Natural killer cell (primary cell): ENCODE results near the gene PIK3R2. TPM values are rescaled to one million over a fixed set of nuclear protein-coding genes. Genes with fewer than 3 reads are reported as not detected.
A peak's percentile ranks its signal among the peaks of the same experiment; 100 is the strongest.

Experiments used
- ATAC-seq, 3 donors: fragments of 150-1000 bp in 2 of 3; fragments of 200-7000 bp in 1 of 3; cut with Tn5 transposase; 1 replicate in 1 of 3; 2 replicates in 2 of 3; pipeline ENCODE4 v1.10.0; 2021; ENCODE audit warnings: mild to moderate bottlenecking in 2 of 3, moderate library complexity in 2 of 3
- DNase-seq, 2 donors: peaks; one replicate each; pipeline versions ENCODE4 v3.0.0 to v3.0.0-alpha.2; 2013 to 2021; ENCODE audit warnings: mixed read lengths in 1 of 2
- H3K27ac ChIP-seq: one replicate; pipeline ENCODE4 v1.5.1; 2013; ENCODE audit warnings: mild to moderate bottlenecking, low read length
- H3K27me3 ChIP-seq: one replicate; pipeline ENCODE4 v1.6.1; 2013; ENCODE audit warnings: low read length; ENCODE audit not compliant: control insufficient read depth, insufficient read depth
- H3K36me3 ChIP-seq: one replicate; pipeline ENCODE4 v1.6.1; 2013; ENCODE audit warnings: low read length; ENCODE audit not compliant: control insufficient read depth, insufficient read depth
- H3K4me1 ChIP-seq: one replicate; pipeline ENCODE4 v1.6.1; 2013; ENCODE audit warnings: low read length; ENCODE audit not compliant: control insufficient read depth, insufficient read depth
- H3K4me3 ChIP-seq: one replicate; pipeline ENCODE4 v1.5.1; 2013; ENCODE audit warnings: low read length
- H3K9me3 ChIP-seq: one replicate; pipeline ENCODE4 v1.6.1; 2013; ENCODE audit warnings: low read length; ENCODE audit not compliant: control insufficient read depth, insufficient read depth
- H3K27ac Mint-ChIP-seq, 2 donors: one replicate each; pipeline ENCODE4 v1.8.0; 2022; ENCODE audit warnings: mild to moderate bottlenecking in 2 of 2, mixed read lengths in 2 of 2, moderate library complexity in 1 of 2
- H3K27me3 Mint-ChIP-seq, 2 donors: one replicate each; pipeline ENCODE4 v1.8.0; 2022; ENCODE audit warnings: low read depth in 2 of 2, mixed read lengths in 2 of 2
- H3K36me3 Mint-ChIP-seq: one replicate; pipeline ENCODE4 v1.8.0; 2022; ENCODE audit warnings: mixed read lengths
- H3K4me1 Mint-ChIP-seq, 2 donors: one replicate each; pipeline ENCODE4 v1.8.0; 2022; ENCODE audit warnings: mixed read lengths in 2 of 2
- H3K4me3 Mint-ChIP-seq: one replicate; pipeline ENCODE4 v1.8.0; 2022; ENCODE audit warnings: mild to moderate bottlenecking, moderate library complexity, mixed read lengths
- H3K9me3 Mint-ChIP-seq, 2 donors: one replicate each; pipeline ENCODE4 v1.8.0; 2022; ENCODE audit warnings: mixed read lengths in 2 of 2
- WGBS: methylation state at CpG from one replicate; pipeline ENCODE4 v1.1.7; 2013; ENCODE audit warnings: missing lambda C conversion rate; ENCODE audit not compliant: insufficient coverage; 5-methylcytosine and 5-hydroxymethylcytosine counted together
- intact Hi-C: fragments of 100-400 bp; cut with micrococcal nuclease; formaldehyde crosslinking; loops from one replicate; pipeline ENCODE4 v1.14.2; 2022
- total RNA-seq, 4 donors: library from RNA; stranded (reverse); fragments of 120-200 nt in 1 of 4; gene quantifications; one replicate each; pipeline versions ENCODE4 v1.2.3 to v1.2.4, GENCODE V29; 2013 to 2022
- TF ChIP-seq, protein P1 (sequence below): fragments of 200-600 bp; IDR thresholded peaks from one replicate; pipeline ENCODE4 v1.8.0; 2022; ENCODE audit warnings: antibody characterized with exemption

Gene PIK3R2
- total RNA-seq, 3 donors from 2014 or later (not counting 1 experiment from before 2014, with no cell fraction given) = 12.3 to 26.4 (median 16.0) TPM

GRCh38 chr19:18211683-18212082 lies 58.7 kb downstream of the PIK3R2 start:
- Mint-ChIP-seq H3K27ac (no peak overlapping the region), H3K4me3 (no peak overlapping the region), H3K9me3 (no peaks in the 10 kb centered on the region), H3K4me1 (no peaks in the 10 kb centered on the region), H3K27me3 (peaks cover 4 to 12% of the 10 kb centered on the region in 2 donors), H3K36me3 (no peaks in the 10 kb centered on the region)
- H3K4me3 ChIP-seq = no peak overlapping the region
- no peak overlapping the region for H3K27ac ChIP-seq
- H3K36me3 ChIP-seq = no peaks in the 10 kb centered on the region
- no peaks in the 10 kb centered on the region for H3K4me1 ChIP-seq
- intact Hi-C loops = no loop called here
- ATAC-seq (no peak), DNase-seq (no peak)
- H3K9me3 ChIP-seq = no peaks in the 10 kb centered on the region
- peaks cover 2% of the 10 kb centered on the region for H3K27me3 ChIP-seq
- 70% methylated on average over 14 of the region's 14 CpGs for WGBS
- TF ChIP-seq, protein P1, sequence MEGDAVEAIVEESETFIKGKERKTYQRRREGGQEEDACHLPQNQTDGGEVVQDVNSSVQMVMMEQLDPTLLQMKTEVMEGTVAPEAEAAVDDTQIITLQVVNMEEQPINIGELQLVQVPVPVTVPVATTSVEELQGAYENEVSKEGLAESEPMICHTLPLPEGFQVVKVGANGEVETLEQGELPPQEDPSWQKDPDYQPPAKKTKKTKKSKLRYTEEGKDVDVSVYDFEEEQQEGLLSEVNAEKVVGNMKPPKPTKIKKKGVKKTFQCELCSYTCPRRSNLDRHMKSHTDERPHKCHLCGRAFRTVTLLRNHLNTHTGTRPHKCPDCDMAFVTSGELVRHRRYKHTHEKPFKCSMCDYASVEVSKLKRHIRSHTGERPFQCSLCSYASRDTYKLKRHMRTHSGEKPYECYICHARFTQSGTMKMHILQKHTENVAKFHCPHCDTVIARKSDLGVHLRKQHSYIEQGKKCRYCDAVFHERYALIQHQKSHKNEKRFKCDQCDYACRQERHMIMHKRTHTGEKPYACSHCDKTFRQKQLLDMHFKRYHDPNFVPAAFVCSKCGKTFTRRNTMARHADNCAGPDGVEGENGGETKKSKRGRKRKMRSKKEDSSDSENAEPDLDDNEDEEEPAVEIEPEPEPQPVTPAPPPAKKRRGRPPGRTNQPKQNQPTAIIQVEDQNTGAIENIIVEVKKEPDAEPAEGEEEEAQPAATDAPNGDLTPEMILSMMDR = no peak

DNA sequence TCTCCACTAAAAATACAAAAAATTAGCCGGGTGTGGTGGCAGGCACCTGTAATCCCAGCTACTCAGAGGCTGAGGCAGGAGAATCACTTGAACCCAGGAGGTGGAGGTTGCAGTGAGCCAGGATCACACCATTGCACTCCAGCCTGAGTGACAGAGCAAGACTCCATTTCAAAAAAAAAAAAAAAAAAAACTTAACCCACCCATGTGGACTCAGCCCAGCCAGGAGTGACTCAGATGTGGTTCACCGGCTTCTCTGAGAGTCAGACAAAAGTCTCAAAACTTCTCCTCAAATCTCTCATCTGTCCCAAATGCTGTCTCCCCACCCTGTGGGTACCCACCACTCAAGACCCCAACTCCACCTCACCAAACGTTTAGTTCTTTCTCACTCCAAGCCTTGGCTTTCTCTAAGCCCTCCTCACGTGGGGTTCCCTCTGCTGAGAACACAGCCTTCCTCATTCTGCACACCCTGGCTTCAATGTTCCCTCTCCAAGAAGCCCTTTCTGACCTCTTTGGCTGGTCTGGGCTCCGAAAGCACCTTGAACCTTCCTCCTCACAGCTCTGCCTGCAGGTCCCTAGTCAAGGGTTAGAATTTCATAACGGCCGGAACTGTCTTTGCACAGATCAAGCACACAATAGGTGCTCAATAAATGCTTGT lies 61.9 kb downstream of the PIK3R2 start:
- 64% methylated on average over 7 of the region's 7 CpGs for WGBS
- Mint-ChIP-seq H3K27ac (no peak overlapping the region), H3K27me3 (peaks cover 3 to 5% of the 10 kb centered on the region in 2 donors), H3K36me3 (no peaks in the 10 kb centered on the region), H3K4me1 (no peaks in the 10 kb centered on the region), H3K4me3 (no peak overlapping the region), H3K9me3 (no peaks in the 10 kb centered on the region)
- no peak overlapping the region for H3K4me3 ChIP-seq
- intact Hi-C loops = no loop called here
- peak in 1 of 3 donors; percentile 36 for ATAC-seq
- H3K4me1 ChIP-seq = no peaks in the 10 kb centered on the region
- TF ChIP-seq, protein P1 = no peak
- DNase-seq = no peak
- no peaks in the 10 kb centered on the region for H3K36me3 ChIP-seq
- H3K9me3 ChIP-seq = no peaks in the 10 kb centered on the region
- no peaks in the 10 kb centered on the region for H3K27me3 ChIP-seq
- no peak overlapping the region for H3K27ac ChIP-seq

DNA sequence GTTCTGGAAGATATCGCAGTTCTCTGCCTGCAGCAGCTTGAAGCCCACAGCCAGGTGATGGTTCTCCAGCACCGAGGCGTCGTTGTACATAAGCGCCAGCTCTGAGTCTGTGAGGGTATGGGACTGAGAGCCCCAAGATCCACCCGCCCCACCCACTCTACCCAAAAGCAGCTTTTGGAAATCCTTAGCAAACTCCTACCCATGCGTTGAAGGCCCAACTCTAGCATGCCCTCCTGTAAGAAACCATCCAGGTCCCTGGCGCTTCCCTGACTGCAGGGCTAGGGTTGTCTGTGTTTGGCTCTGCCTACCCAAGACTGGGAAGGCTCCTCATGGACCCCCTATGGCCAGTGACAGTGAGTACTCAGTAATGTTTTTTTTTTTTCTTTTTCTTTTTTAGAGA lies 63.8 kb downstream of the PIK3R2 start:
- H3K4me3 Mint-ChIP-seq = no peak overlapping the region
- H3K36me3 ChIP-seq = no peaks in the 10 kb centered on the region
- TF ChIP-seq, protein P1 = no peak
- no peaks in the 10 kb centered on the region for H3K4me1 Mint-ChIP-seq
- ATAC-seq (no peak), DNase-seq (no peak)
- H3K4me1 ChIP-seq = no peaks in the 10 kb centered on the region
- no peak overlapping the region for H3K4me3 ChIP-seq
- H3K9me3 ChIP-seq = no peaks in the 10 kb centered on the region
- H3K9me3 Mint-ChIP-seq = no peaks in the 10 kb centered on the region
- H3K27me3 Mint-ChIP-seq = peaks cover 11 to 14% of the 10 kb centered on the region in 2 donors
- H3K27me3 ChIP-seq = peaks cover 3% of the 10 kb centered on the region
- WGBS = 94% methylated on average over 6 of the region's 8 CpGs
- no peak overlapping the region for H3K27ac ChIP-seq
- H3K27ac Mint-ChIP-seq = no peak overlapping the region
- intact Hi-C loops = no loop called here
- H3K36me3 Mint-ChIP-seq = no peaks in the 10 kb centered on the region

DNA sequence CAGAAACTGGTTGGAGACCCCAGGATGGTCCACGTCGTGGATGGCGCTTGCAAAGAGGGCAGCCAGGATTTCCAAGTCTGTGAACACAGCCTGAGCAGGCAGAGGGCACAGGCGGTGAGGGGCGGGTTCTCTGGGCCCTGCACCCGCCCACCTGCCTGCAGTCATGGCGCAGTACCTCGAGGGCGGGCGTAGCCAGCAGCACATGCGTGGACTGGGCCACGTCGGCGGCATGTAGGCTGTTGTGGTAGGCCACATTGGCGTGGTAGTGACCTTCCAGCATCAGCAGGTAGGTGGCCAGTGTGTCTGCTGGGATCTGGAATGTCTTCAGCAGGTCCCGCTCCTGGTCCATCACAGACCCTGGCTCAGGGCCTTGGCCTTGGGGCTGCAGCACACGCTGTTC lies 65.2 kb downstream of the PIK3R2 start:
- Mint-ChIP-seq H3K9me3 (no peaks in the 10 kb centered on the region), H3K27me3 (peaks cover 17 to 22% of the 10 kb centered on the region in 2 donors), H3K4me3 (no peak overlapping the region), H3K36me3 (no peaks in the 10 kb centered on the region), H3K27ac (no peak overlapping the region), H3K4me1 (no peaks in the 10 kb centered on the region)
- Histone ChIP-seq H3K9me3 (no peaks in the 10 kb centered on the region), H3K36me3 (no peaks in the 10 kb centered on the region), H3K4me1 (no peaks in the 10 kb centered on the region), H3K4me3 (no peak overlapping the region), H3K27ac (no peak overlapping the region), H3K27me3 (peaks cover 3% of the 10 kb centered on the region)
- WGBS = 87% methylated on average over 17 of the region's 17 CpGs
- TF ChIP-seq, protein P1 = no peak
- peak in 1 of 3 donors; percentile 6 for ATAC-seq
- DNase-seq = no peak
- intact Hi-C loops = no loop called here
